OCI-LY3 (cell line): ENCODE results near the gene TRIM29.

ENCODE experiments used
- H2AFZ ChIP-seq: fragments of 200-600, 300-600 bp; shearing (Covaris generic); 2 replicates; pipeline ENCODE4 v1.6.0; 2014; ENCODE audit warnings: antibody characterized with exemption, low read depth, low read length
- H3K27ac ChIP-seq: fragments of 200-600, 300-600 bp; sonication (generic); 2 replicates; pipeline ENCODE4 v1.5.1; 2014; ENCODE audit warnings: mild to moderate bottlenecking, low read length, moderate library complexity, mixed read lengths
- H3K27me3 ChIP-seq: fragments of 200-600, 300-600 bp; sonication (generic); 2 replicates; pipeline ENCODE4 v1.6.1; 2014; ENCODE audit warnings: low read depth, low read length, mixed read lengths
- H3K36me3 ChIP-seq: fragments of 200-600, 300-600 bp; sonication (generic); replicated peaks from 2 replicates; pipeline ENCODE3; 2014; ENCODE audit warnings: low read depth, low read length, mixed read lengths
- H3K4me1 ChIP-seq: fragments of 300-600, 200-600 bp; sonication (generic); 2 replicates; pipeline ENCODE4 v1.6.1; 2014; ENCODE audit warnings: low read length, mixed read lengths
- H3K4me2 ChIP-seq: fragments of 200-600, 300-600 bp; sonication (generic); 2 replicates; pipeline ENCODE4 v1.6.1; 2014; ENCODE audit warnings: low read length, mixed read lengths
- H3K4me3 ChIP-seq: fragments of 300-600, 200-600 bp; sonication (generic); 2 replicates; pipeline ENCODE4 v1.5.1; 2014; ENCODE audit warnings: antibody characterized with exemption, mild to moderate bottlenecking, low read length, moderate library complexity
- H3K79me2 ChIP-seq: fragments of 300-600, 200-600 bp; shearing (Covaris generic); 2 replicates; pipeline ENCODE4 v1.6.1; 2014; ENCODE audit warnings: mild to moderate bottlenecking, low read length, mixed read lengths
- H3K9ac ChIP-seq: fragments of 300-600, 200-600 bp; shearing (Covaris generic); 2 replicates; pipeline ENCODE4 v1.6.0; 2014; ENCODE audit warnings: mild to moderate bottlenecking, low read length, moderate library complexity
- H3K9me3 ChIP-seq: fragments of 200-600, 300-600 bp; shearing (Covaris generic); 2 replicates; pipeline ENCODE4 v1.6.1; 2014; ENCODE audit warnings: low read length, mixed read lengths; ENCODE audit not compliant: insufficient read depth
- H4K20me1 ChIP-seq: fragments of 200-600, 300-600 bp; sonication (generic); 2 replicates; pipeline ENCODE4 v1.6.1; 2016; ENCODE audit warnings: low read length, mixed read lengths; ENCODE audit not compliant: insufficient read depth
- EZH2phosphoT487 ChIP-seq: fragments of 200-600 bp; shearing (Covaris generic); IDR thresholded peaks from 2 replicates; pipeline ENCODE4 v1.6.1; 2018; ENCODE audit warnings: antibody characterized with exemption, mixed run types, low read depth
- TF ChIP-seq, protein P1 (sequence below): fragments of 200-600, 300-600 bp; sonication (generic); IDR thresholded peaks from 2 replicates; pipeline ENCODE4 v1.5.1; 2014; ENCODE audit warnings: antibody characterized with exemption, low read length, low read depth

The TRIM29 gene

DNA sequence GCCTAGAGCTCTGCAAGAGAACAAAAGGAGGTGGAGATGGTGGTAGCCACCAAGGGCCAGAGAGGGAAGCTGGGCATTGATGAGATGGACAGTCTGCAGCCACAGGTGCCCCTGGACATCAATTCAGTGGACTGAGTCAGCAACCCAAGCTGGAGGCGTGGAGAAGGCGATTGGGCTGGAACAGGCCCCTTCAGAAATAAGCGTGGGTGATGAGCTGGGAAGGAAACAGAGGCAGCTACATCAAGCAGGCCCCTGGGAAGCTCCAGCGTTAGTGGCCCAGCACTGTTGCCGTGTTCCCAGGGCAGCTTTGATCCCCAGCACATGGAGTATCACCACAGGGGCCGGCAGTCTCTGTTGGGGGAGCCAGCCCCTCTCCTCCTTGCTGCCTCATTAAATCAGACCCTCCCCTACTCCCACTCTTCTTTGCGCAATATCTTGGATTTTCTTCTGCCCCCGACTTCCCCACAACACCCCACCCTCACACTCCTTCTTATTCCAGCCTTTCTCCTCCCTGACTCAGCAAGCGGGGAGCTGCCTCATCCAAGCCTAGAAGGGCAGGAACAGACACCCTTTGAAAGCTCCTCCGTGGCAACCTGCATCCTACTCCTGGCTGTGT is 41.3 kb upstream of the TRIM29 start:
- H3K9me3 ChIP-seq, result no peaks in the 10 kb centered on the region
- H2AFZ ChIP-seq, result no peak overlapping the region
- H3K27ac ChIP-seq, result no peak overlapping the region
- no peaks in the 10 kb centered on the region for H3K36me3 ChIP-seq
- H3K4me3 ChIP-seq, result no peak overlapping the region
- no peak overlapping the region for H3K9ac ChIP-seq
- peaks cover 46% of the 10 kb centered on the region for H3K27me3 ChIP-seq
- TF ChIP-seq, protein P1, sequence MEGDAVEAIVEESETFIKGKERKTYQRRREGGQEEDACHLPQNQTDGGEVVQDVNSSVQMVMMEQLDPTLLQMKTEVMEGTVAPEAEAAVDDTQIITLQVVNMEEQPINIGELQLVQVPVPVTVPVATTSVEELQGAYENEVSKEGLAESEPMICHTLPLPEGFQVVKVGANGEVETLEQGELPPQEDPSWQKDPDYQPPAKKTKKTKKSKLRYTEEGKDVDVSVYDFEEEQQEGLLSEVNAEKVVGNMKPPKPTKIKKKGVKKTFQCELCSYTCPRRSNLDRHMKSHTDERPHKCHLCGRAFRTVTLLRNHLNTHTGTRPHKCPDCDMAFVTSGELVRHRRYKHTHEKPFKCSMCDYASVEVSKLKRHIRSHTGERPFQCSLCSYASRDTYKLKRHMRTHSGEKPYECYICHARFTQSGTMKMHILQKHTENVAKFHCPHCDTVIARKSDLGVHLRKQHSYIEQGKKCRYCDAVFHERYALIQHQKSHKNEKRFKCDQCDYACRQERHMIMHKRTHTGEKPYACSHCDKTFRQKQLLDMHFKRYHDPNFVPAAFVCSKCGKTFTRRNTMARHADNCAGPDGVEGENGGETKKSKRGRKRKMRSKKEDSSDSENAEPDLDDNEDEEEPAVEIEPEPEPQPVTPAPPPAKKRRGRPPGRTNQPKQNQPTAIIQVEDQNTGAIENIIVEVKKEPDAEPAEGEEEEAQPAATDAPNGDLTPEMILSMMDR, result no peak
- no peak for TF ChIP-seq EZH2phosphoT487
- H3K4me2 ChIP-seq, result no peak overlapping the region
- H4K20me1 ChIP-seq, result no peaks in the 10 kb centered on the region
- no peaks in the 10 kb centered on the region for H3K79me2 ChIP-seq
- no peaks in the 10 kb centered on the region for H3K4me1 ChIP-seq

DNA sequence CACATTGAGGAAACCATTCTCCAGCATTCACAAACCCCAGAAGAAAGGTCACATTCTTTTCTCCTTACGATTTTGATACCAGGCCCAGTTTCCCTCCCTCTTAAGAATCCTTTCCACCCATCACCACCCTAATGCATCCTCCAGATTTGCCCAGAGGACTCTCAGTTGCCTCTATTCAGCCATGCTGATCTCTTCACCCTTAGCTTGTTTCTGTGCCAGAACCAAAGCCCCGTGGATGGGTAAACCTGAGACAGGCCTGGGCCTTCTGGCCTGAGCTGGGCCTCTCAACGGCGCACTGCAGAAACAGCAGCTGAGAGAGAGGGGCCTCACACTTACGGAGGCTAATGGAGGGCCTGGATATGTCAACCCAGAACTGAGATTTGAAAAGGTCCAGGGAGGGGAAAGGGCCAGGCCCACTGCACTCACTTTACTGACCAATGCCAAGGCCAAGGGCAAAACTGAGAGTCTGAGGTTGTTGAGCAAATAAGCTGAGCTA is 40.7 kb upstream of the TRIM29 start:
- H3K27me3 ChIP-seq, result peaks cover 52% of the 10 kb centered on the region
- H3K36me3 ChIP-seq, result no peaks in the 10 kb centered on the region

DNA sequence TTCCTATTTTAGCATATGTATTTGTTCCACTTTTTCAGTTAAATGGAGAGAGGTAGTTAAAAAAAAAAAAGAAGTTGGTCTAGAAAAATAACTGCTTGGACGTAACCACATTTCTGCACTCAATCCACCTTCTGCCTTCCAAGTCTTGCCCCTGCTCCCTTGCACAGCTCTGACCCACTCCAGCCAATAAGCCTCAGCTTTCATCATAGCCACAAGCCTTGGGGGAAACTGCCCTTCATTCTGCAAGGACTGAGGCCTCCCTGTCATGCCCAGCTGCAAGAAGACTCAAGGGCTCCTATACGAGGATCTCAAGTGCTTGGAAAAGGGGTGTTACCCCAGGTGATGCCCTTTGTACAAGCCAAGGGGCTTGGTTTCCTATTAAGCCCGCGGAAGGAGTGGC is 37.0 kb upstream of the TRIM29 start:
- Histone ChIP-seq H4K20me1 (no peaks in the 10 kb centered on the region), H3K79me2 (no peaks in the 10 kb centered on the region), H3K4me1 (peaks cover 8% of the 10 kb centered on the region), H3K27ac (no peak overlapping the region), H3K4me2 (no peak overlapping the region), H3K27me3 (peaks cover 69% of the 10 kb centered on the region), H3K9ac (no peak overlapping the region), H2AFZ (no peak overlapping the region), H3K4me3 (no peak overlapping the region), H3K9me3 (no peaks in the 10 kb centered on the region), H3K36me3 (no peaks in the 10 kb centered on the region)
- TF ChIP-seq EZH2phosphoT487, result no peak
- TF ChIP-seq, protein P1, result no peak

More for the DNA sequence above, 40.7 kb upstream of the TRIM29 start:
- Histone ChIP-seq H3K4me3 (no peak overlapping the region), H3K9me3 (no peaks in the 10 kb centered on the region), H3K4me1 (no peaks in the 10 kb centered on the region), H3K79me2 (no peaks in the 10 kb centered on the region), H4K20me1 (no peaks in the 10 kb centered on the region), H3K27ac (no peak overlapping the region), H2AFZ (no peak overlapping the region), H3K4me2 (no peak overlapping the region), H3K9ac (no peak overlapping the region)
- TF ChIP-seq, protein P1, result no peak
- no peak for TF ChIP-seq EZH2phosphoT487

DNA sequence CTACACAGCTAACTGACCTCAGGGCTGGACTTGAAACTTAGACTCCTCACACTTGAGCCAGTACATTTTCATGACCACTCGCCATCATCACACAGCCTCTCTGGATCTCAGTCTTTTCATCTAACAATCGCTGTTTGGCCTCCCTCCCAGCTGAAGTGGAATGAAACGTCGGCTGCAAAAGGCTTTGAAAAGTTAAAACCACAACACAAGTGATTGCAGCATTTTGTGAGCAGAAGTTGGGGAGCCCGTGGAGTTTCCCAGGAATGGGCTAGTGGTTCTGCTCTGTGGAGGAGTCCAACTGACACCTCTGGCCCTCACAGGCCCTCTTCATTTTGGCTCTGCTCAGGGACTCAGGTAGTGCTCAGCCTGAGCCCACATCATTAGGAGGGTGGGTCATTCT is 35.9 kb upstream of the TRIM29 start:
- Histone ChIP-seq H3K4me2 (no peak overlapping the region), H3K4me1 (peaks cover 8% of the 10 kb centered on the region), H3K4me3 (no peak overlapping the region), H3K79me2 (no peaks in the 10 kb centered on the region), H4K20me1 (no peaks in the 10 kb centered on the region), H3K9me3 (no peaks in the 10 kb centered on the region), H3K9ac (no peak overlapping the region), H3K27ac (no peak overlapping the region), H3K36me3 (no peaks in the 10 kb centered on the region), H3K27me3 (peaks cover 65% of the 10 kb centered on the region), H2AFZ (no peak overlapping the region)
- TF ChIP-seq, protein P1, result no peak
- no peak for TF ChIP-seq EZH2phosphoT487
